ENCODE measurements around the gene SP110. TPM values are rescaled to one million over a fixed set of nuclear protein-coding genes. Genes with fewer than 3 reads are reported as not detected.

The SP110 gene
- total and polyA plus RNA-seq, 2 of the 8 experiments (the other 6 are each of a cell fraction or from before 2014, with no cell fraction given): 3.1 to 7.1 TPM

Other genes with a start within 250 kb of the SP110 start
- 1.8 and 2.1 TPM in 2 replicates for gene SLC16A14, start 151.1 kb downstream of the SP110 start, total RNA-seq (2021; fragmentation: NEBNext Ultra II Directional; extraction: Animal tissue kit (Norgen Biotek cat#: 25700))
- gene SLC16A14, start 151.1 kb downstream of the SP110 start, polyA plus RNA-seq (2011; rRNA removed): 2.8 and 3.0 TPM in 2 replicates
- 1.3 and 1.7 TPM in 2 replicates for gene SP140, start 5.8 kb upstream of the SP110 start, total RNA-seq (2021; fragmentation: NEBNext Ultra II Directional; extraction: Animal tissue kit (Norgen Biotek cat#: 25700))
- 0.23 and 0.31 TPM in 2 replicates for gene SP140, start 5.8 kb upstream of the SP110 start, polyA plus RNA-seq (2011; rRNA removed)
- gene SP140L, start 107.2 kb upstream of the SP110 start, total RNA-seq (2021; fragmentation: NEBNext Ultra II Directional; extraction: Animal tissue kit (Norgen Biotek cat#: 25700)): 0.31 and 1.5 TPM in 2 replicates
- gene SP140L, start 107.2 kb upstream of the SP110 start, polyA plus RNA-seq (2011; rRNA removed): 0.36 and 0.58 TPM in 2 replicates
- 0.33 and 1.1 TPM in 2 replicates for gene SP100, start 196.2 kb upstream of the SP110 start, total RNA-seq (2021; fragmentation: NEBNext Ultra II Directional; extraction: Animal tissue kit (Norgen Biotek cat#: 25700))
- gene SP100, start 196.2 kb upstream of the SP110 start, polyA plus RNA-seq (2011; rRNA removed): 0.06 and 0.16 TPM in 2 replicates